Omental fat pad (tissue), 4 donors: ENCODE results near the gene DCST1. TPM values are rescaled to one million over a fixed set of nuclear protein-coding genes. Genes with fewer than 3 reads are reported as not detected.
A peak's percentile ranks its signal among the peaks of the same experiment; 100 is the strongest.

Experiments
- ATAC-seq: fragments of 150-250 bp; one replicate; pipeline ENCODE4 v1.9.1; 2016; ENCODE audit warnings: mild to moderate bottlenecking, moderate library complexity; ENCODE audit not compliant: low FRiP score
- DNase-seq: peaks from one replicate; pipeline ENCODE4 v3.0.0-alpha.2; 2019; ENCODE audit warnings: low spot score
- total RNA-seq, 4 donors: library from RNA; depleted of rRNA; stranded (reverse); fragments of >200 nt; gene quantifications; one replicate each; pipeline ENCODE4 v1.1.0, GENCODE V29; 2016
- TF ChIP-seq, protein P1 (sequence below), 3 donors: fragments of 450-650 bp; IDR thresholded peaks; one replicate each; pipeline ENCODE4 v1.5.1; 2016 to 2017; ENCODE audit warnings: antibody characterized with exemption in 3 of 3, mild to moderate bottlenecking in 3 of 3, moderate library complexity in 2 of 3

The DCST1 gene
- total RNA-seq, 4 donors from 2014 or later, result not detected

DNA sequence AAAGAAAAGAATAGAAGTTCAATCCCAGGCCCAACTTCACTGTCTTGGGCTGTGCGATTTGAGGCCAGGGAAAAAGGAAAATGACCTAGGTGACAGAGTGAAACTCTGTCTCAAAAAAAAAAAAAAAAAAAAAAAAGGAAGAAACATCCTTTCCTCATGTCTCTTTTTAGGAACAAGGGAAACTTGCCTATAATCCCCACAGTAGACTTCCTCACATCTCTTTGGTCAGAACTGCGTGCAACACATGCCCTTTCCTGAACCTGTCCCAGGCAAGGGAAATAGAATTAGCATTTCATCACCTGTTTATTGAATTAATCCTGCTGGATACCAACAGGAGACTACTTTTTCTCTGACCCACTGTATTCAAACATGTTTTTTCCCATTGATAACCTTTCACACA is 2.3 kb downstream of the DCST1 start:
- TF ChIP-seq, protein P1, sequence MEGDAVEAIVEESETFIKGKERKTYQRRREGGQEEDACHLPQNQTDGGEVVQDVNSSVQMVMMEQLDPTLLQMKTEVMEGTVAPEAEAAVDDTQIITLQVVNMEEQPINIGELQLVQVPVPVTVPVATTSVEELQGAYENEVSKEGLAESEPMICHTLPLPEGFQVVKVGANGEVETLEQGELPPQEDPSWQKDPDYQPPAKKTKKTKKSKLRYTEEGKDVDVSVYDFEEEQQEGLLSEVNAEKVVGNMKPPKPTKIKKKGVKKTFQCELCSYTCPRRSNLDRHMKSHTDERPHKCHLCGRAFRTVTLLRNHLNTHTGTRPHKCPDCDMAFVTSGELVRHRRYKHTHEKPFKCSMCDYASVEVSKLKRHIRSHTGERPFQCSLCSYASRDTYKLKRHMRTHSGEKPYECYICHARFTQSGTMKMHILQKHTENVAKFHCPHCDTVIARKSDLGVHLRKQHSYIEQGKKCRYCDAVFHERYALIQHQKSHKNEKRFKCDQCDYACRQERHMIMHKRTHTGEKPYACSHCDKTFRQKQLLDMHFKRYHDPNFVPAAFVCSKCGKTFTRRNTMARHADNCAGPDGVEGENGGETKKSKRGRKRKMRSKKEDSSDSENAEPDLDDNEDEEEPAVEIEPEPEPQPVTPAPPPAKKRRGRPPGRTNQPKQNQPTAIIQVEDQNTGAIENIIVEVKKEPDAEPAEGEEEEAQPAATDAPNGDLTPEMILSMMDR (IDR thresholded peaks at IDR 0.05), result no peak
- DNase-seq, result no peak
- no peak for ATAC-seq

DNA sequence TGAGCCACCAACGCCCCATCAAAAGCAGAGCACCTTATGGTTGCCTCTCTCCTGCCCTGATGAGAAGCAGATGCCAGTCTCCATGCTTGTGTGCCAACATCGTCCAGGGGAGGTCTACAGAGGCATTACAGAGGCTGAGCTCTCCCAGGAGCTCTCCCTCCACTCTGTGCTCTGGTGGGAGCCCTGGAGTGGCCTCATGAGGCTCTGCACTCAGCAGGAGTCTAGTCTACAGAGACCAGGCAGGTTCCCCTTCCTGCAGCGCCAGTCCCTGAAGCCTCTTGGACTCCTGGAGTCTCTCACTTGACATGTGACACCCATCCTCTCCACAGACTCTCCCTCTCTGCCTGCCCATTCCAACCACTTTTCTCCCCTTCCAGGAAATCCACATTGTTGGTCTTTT is 3.4 kb downstream of the DCST1 start:
- ATAC-seq (no peak), DNase-seq (no peak)
- TF ChIP-seq, protein P1 (IDR thresholded peaks at IDR 0.05), result no peak

DNA sequence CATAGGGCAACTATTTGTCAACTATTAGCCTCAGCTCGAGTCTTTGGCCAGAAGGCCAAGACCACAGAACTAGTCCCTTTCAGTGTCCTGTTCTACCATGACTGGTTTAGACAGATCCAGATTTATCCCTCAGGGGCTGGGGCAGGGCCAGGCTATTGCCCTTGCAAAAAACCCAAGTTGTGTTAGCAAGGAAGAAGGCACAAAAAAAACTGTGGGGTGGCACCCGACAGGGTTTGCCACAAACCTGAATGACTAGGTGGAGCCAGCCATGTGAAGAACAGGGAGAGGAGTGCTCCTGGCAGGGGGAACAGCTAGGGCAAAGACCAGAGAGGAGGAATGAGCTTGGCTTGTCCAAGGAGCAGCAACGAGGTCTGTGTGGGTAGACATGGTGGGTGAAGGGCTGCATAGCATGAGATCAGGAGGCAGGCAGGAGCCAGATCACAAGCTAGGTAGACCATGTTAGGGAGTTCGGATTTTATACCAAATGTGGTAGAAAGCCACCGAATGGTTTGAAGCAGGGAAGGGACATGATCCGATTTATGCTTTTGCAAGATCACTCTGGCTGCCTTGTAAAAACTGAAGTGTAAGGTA is 4.3 kb downstream of the DCST1 start:
- DNase-seq (no peak), ATAC-seq (no peak)
- TF ChIP-seq, protein P1 (IDR thresholded peaks at IDR 0.05), result no peak

DNA sequence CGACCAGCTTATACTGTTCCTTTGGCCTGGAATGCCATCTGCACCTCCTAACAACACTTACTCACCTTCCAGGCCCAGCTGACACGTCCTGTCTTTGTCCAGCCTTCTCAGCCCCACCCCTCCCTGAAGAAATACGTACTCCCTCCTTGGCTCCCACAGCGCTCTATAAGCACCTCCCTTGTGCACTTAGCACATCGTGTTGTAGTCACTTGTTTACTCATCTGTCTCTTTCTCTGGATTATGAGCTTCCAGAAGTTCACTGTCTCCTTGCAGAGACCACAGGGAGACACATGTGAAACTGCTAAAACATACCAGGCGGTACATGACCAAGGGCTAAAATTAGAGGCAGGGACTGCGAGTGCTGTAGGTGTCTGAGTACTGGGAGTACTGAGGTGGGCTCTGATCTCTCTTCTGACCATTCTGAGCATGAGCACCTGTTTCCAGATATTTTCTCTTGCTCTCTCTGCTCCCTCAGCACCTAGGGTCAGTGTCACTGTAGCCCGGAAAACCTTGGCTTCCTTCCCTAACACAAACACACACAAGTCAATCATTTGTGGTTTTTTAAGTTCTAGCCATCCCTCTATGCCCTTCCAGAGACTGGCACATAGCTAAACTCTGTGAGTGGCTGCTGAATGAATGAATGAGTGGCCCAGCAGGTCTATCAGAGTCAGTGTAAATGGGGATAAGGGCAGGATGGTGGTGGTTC is 5.1 kb downstream of the DCST1 start:
- ATAC-seq, result peak; percentile 95
- TF ChIP-seq, protein P1 (IDR thresholded peaks at IDR 0.05), result no peak
- DNase-seq, result no peak

DNA sequence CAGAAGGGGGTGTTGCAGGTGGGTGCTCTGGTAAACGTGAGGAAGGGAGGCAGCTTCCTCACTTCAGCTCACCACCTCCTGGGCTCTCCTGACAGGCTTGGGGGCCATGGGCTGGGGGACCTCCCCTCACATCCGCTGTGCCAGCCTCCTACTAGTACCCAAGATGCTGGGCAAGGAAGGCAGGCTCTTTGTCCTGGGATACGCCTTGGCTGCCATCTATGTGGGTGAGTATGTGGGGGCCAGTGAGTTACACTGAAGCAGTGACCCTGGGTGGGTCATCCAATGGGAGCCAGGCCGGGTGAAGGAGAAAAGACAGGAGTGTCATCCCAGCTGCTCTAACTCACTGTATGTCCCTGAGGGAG is 5.7 kb downstream of the DCST1 start:
- ATAC-seq, result no peak
- TF ChIP-seq, protein P1 (IDR thresholded peaks at IDR 0.05), result no peak
- DNase-seq, result no peak

DNA sequence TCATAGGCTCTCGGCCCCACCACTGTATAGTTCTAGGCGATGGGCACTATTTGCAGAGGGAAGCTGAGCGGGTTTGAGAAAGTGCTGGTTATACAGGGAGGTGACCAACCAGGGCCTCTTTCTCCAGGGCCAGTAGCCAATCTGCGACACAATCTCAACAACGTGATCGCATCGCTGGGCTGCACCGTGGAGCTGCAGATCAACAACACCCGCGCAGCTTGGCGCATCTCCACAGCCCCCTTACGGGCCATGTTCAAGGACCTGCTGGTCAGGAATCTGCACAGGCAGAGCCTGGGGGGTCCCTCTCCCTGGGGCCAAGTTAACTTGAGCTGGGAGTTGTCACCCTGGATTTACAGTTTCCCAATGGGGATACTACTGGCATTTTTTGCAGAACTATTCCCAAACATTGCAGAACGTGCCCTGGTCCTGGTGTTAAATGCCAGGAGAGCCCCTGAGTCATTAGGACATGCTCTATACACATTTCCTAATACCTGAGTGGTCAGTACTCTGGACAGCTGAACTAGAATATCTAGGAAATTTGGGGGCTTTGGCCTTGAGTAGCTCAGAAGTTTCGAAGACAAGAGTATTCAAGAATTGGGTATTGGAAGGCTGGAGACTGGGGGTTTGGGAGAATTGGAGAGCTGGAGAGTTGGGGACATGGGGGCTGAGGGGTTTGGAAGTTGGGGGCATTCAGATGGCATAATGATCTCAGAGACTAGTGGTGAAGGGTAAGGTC is 6.9 kb downstream of the DCST1 start:
- TF ChIP-seq, protein P1 (IDR thresholded peaks at IDR 0.05), result no peak
- no peak for ATAC-seq

More for the DNA sequence above, 6.9 kb downstream of the DCST1 start:
- no peak for DNase-seq
